Mucosa of gallbladder (tissue), 1 donor: ENCODE measurements around the gene MAN1C1. TPM values are rescaled to one million over a fixed set of nuclear protein-coding genes. Genes with fewer than 3 reads are reported as not detected.
A peak's percentile ranks its signal among the peaks of the same experiment; 100 is the strongest.

Experiments used
- DNase-seq: peaks from one replicate; pipeline ENCODE4 v3.0.0-alpha.2; 2020; ENCODE audit warnings: low spot score
- total RNA-seq: library from RNA; stranded (reverse); gene quantifications from one replicate; pipeline ENCODE4 v1.2.1, GENCODE V29; 2021
- donor health status: DM: no; HTN: no; CAD: no.

MAN1C1 gene
- total RNA-seq, 1 donor from 2014 or later = 18.4 TPM

DNA sequence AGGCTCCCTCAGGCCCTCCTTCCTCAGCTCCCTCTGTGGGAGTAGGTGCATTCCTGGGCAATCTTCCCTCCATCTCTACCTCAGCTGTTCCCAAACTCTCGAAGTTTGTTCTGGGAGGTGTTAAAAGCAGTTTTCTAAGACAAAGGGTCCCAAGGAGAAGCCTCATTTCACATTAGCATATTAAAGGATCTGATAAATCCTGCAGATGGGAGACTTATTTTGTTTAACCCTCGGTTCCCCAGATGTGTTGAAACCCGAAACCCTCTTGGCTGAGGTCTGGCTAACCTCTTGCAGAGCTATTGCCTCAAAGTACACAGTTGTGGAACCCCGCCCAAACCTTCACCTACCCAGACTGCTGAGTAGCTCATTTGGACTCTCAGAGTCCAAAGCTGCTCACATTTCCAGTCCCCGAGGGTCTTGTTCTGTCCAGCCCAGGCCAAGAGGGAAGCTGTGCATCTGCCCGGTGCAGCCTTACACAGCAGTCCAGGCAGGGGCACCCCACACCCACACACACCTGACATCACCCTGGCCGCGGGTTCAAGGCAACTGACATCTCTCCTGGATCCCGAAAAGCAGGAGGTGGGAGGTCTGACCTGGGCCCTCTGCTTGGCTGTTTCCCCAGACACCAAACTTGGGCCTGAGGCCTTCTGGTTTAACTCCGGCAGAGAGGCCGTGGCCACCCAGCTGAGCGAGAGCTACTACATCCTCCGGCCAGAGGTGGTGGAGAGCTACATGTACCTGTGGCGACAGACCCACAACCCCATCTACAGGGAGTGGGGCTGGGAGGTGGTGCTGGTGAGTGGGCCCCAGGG, 163.9 kb downstream of the MAN1C1 start:
- DNase-seq = no peak

DNA sequence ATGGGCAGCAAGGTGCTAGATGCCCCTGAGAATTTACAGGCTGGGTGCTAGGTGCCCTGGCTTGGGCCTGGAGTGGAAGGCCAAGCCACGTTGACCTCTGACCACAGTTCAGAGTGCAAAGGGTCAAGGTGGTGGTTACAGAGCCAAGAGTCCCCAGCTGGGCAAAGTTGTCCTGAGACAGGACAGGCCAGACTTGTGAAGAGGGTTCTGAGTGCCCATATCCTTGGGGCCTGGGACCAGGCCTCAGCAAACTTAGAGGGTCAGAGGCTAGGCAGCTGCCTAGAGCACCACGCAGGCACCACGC, 164.5 kb downstream of the MAN1C1 start:
- DNase-seq = no peak

DNA sequence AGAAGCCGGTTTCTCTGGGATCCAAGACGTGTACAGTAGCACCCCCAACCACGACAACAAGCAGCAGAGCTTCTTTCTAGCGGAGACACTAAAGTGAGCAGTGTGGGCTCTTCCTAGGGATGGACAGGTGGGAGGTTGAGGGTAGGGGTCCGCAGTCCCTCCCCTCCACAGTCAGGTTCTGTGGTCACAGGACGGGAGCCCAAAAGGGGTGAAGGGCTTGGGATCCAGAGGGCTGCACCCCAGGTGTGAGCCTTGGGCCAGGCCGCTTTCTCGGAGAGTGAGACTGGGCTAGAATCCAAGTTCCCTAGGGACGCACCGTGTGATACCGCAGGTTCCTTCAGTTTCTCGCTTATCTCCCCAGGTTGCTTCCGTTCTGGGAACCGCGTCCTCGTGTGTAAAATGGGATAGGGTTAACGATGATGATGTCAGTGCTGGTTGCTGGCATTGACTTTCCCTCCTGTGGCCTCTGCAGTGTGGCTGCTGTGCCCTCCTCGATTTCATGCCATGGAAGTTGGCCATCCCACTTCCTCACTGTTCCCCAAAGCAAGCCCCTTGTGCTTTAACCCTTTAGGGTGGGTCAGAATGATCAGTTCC, 166.1 kb downstream of the MAN1C1 start:
- no peak for DNase-seq

DNA sequence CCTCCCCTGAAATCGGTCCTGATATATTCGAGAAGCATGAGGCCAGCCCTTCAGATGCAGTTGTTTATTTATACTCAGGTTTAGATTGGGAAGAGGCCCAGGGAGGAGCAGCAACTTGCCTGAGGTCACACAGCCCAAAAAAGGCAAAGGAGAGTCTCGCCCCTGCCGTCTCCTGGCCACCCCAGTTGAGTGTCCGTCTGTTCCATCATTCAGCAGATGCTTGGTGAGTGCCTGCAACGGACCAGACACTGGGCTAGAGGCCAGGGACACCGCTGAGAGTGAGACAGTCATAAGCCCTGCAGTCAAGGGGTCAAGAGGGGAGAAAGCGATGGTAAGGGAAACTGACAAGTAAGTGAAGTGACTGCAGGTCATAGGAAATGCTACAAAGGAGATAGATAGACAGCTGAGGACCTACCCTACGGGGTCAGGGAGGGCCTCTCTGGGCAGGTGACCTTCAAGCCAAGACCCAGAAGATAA, 168.0 kb downstream of the MAN1C1 start:
- DNase-seq = no peak

DNA sequence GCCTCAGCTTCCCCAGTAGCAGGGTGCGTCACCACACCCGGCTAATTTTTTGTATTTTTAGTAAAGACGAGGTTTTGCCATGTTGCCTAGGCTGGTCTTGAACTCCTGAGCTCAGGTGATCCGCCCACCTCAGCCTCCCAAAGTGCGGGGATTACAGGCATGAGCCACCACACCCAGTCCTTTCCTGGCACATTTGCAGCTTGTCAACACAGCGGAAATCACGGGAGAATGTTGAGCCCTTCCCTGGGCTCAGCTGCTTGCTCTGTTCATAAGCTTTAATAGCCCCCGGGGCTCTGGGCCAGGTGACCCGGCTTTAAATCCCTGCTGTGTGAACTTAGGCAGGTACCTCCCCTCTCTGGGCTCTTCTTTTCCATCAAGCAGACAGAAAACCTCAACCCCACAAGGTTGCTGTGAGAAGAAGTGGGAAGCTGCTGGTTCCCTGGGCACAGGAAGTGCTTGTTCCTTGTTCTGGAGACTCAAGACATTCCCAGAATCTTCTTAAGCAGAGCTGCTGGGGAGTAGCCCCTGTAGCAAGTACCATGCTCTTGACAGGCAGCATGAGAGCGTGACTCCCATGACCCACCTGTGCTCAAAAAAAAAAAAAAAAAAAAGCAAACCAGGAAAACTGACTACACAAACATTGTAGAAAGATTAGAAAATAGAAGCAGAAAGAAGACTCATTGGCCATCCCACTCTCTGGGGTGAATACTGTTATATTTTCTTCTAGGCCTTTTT, 168.9 kb downstream of the MAN1C1 start:
- no peak for DNase-seq

DNA sequence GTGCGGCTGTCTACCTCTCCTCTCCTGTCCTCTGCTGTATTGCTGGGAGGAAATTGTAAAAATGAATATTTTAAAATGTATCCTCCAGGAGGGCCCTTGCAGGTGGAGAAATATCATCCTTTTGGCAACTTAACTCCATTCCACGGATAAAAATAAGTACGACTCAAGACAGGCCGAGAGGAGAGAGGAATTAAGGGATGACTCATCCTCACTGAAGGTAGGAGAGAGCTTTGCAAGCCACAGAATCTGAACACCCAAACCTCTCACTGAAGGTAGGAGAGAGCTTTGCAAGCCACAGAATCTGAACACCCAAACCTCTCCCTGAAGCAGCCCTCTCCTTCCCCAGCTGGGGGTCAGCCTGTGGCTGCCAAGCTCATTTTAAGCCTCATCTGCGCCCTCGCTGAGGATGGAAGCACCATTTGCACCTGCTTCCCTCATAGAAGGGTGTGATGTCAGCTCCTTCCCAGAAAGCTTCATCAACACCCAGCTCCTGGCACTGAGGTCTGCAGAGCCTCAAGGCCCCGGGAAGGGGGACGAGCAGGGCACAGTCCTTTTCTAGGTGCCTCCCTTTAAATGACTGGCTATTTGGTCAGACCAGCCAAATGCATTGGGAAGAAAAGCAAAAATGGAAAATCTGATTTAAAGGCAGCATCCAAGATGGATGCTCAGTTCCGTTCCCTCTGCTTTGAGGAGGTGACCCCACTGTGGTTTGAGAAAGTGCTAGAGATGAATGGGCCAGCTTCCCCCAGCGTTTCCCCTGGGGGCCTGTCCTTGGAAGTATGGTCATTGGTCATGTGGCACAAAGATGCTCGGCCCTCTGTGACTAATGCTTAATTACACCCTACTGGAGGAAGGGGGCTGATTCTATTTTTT, 170.5 kb downstream of the MAN1C1 start:
- DNase-seq = no peak

DNA sequence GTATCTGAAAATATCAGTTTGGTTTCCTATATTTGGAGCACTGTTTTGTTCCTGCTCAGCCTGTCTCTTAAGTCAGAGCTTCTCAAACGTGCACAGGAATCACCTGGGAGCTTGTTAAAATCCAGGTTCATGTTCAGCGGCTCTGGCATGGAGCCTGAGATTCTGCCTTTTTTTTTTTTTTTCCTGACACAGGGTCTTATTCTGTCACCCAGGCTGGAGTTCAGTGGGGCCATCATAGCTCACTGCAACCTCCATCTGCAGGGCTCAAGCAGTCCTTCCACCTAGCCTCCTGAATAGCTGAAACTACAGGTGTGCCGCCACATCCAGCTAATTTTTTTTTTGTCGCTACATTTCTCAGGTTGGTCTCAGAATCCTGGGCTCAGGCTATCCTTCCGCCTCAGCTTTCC, 171.2 kb downstream of the MAN1C1 start:
- DNase-seq = no peak

DNA sequence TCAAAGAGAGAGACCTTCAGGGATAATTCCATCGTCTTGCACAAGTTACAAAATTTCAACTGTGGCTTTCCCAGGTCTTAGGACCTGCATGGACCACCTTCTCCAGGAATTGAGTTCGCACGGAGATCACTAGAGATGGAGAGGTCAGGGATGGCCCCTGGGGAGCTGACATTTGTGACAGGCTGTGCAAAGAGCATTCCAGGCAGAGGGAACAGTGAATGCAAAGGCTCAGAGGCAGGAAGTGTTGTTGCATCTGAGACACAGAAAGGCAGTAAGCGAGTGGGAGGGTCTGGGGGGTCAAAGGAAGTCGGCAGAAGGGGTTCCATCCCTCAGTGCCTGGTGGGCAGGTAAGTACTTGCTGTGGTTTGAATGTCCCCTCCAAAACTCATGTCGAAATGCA, 173.9 kb downstream of the MAN1C1 start:
- no peak for DNase-seq

DNA sequence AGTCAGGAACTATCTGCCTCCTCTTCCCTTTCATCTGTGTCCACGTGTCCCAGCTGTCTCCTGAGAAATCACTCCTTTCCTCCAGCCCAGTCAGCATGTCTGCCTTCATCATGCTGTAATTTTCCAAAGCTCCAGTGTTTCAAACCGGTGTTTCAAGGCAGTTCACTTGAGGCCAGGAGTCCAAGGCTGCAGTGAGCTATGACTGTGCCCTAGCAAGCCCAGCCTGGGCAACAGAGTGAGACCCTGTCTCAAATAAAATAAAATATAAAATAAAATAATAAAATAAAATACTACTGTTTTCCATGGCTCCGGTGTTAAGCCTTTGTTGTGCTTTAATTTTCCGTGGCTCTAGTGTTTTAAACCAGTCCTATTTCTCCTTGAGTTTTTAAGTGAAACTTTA, 175.5 kb downstream of the MAN1C1 start:
- DNase-seq = no peak

DNA sequence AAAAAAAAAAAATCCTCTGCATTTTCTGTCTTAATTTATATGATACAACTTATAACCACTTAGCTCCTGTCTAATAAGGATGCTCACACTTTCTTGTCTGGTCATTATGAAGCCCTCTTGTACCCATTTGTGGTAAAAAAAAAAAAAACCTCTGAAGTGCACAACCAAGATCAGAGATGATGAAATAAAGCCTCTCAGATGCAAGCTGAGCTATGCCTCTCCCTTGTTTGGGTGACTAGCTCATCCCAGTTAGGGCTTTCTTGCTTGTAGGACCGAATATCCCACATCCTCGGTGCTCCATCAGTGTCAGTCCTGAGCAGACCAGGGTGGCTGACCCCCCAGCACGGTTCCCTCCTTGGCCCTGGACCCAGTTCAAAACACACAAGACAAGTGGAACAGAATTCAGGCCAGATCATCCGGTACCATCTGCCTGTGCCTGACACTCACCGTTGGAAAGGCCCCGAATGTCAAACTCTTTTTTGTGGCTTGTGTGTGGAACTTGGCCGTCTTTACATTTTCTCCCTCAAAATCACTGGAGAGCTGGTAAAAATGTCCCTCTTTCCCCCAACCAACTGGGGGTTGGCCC, 177.1 kb downstream of the MAN1C1 start:
- DNase-seq = no peak

DNA sequence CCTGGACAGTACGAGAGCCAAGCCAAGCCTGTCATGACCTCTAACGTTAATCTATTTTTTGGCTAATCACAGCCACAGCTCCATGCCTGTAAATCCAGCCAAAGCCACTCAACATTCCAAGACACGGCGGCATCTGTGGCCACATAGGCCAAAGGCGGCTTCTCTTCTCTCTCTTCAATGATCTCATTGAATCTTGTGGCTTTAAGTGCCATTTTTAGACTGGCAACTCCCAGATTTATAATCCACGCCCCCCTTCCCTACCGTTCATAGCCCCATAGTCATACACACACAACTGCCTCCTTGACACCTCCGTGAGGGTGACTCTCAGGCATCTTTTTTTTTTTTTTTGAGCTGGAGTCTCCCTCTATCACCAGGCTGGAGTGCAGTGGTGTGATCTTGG, 177.7 kb downstream of the MAN1C1 start:
- no peak for DNase-seq

DNA sequence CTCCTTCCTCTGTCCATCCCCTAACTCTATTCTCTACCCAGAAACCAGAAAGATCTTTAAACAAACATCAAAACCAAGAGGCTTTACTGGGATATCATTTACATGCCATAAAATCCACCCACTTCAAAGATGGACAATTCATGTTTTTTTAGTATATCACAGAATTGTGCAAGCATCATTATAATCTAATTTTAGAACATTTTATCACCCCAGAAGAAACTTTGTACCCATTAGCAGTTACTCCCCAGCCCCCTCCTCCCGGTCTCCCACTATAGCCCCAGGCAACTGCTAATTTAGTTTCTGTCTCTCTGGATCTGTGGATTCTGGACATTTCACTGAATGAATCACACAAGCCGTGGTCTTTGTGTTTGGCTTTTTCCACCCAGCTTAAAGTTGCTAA, 178.6 kb downstream of the MAN1C1 start:
- DNase-seq = no peak

DNA sequence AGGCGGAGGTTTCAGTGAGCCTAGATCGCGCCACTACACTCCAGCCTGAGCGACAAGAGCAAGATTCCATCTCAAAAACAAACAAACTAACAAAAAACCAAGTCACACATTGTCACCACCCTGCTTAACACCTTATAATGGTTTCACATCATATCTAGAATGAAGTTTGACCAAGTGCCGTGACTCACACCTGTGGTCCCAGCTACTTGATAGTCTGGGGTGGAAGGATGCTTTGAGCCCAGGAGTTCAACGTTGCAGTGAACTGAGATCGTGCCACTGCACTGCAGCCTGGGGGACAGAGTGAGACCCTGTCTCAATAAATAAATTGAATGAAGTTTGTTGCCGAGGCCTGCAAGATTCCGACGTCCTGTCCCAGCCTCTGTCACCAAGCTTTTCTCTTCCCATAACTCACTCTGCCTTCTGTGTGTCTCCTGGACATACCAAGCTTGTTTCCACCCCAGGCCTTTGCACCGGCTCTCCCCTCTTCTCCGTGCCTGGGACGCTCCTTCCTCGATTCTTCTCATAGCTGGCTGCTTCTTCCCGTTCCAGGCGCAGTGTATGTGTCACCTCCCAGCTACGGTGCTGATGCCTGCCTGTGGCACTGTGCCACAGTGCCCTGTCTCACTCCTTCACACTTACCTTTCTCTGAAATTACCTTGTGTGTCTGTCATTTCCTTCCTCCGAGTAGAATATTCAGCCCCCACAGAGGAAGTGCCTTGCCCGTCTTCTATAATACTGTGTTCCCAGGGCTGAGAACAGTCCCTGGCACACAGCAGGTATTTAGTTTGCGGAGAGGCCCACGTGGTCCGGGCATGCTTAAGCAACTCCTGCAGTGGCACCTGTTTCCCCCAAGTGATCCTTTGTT, 179.6 kb downstream of the MAN1C1 start:
- DNase-seq = no peak

DNA sequence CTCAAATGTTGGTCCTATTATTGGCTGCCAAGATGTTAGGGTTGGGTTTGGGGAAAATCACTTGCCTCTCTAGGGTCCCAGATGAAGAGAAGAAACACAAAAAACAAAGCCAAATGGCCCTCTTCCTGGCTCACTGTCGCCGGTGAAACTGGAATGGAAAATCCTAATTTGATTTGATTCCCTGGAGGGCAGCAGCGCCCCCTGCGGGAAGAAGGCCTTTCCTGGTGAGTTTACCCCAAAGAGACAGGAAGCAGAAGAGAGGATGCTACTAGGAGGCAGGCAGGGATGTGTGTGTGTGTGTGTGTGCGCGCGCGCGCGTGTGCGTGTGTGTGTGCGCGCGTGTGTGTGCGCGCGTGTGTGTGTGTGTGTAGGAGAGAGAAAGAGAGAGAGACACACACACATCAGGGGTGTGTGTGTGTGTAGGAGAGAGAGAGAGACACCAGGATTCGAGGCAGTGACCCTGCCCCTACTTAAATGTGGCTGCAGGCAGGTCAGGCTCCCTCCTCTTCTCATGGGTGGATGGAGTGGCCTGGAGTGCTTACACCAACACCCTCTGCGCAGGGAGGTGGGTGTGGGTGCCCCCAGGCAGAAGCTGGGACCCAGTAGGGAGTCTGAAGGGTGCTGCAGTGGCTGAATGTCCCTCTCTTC, 180.3 kb downstream of the MAN1C1 start:
- peak; percentile 87 for DNase-seq

DNA sequence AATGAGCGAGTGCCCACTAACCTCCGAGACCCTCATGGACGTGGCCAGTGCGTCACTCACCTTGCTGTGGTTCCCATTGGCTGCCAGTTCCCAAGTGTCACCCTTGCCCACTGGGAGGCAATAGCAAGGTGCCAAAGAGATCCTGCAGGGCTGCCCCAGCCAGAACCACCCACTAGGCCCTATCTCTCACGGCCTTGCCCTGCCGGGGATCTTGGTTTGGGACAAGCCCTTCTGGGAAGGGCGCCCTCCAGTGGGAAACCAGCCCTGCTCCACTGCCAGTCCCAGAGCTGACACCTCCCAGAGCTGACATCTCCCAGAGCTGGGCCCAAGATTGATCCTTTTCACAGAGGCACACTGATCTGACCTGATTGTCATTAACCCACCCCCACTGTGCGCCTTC, 181.3 kb downstream of the MAN1C1 start:
- no peak for DNase-seq

DNA sequence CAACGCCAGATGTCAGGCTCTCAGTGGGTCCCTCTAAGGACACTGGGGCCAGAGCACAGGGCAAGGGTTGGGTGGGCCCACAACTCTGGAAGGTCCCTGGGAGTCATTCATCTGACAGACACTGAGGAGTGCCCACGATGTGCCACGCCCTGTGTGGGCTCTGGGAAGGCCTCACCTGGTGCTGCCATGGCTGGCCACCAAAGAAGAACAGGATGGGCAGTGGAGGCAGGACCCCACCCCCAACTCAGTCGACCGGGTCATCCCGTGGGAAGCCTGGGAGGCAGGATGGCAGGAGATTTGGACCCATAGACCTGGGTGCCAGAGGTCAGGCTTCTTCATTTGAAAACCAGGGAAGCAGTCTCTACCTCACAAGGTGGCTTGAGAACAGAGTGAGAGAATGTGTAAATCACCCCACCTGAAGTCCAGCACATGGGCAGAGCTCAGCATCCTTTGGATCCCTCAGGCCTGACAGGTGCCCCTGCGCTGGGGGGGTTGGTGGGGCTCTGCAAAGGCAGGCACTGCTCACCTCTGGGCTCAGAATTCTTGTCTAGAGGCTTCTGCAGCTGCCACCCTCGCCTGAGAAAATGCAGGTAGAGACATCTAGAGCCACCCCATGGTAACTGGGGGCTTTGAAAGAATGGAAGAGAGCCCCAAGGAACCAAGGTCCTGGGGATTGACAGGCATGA, 182.2 kb downstream of the MAN1C1 start:
- DNase-seq = no peak

DNA sequence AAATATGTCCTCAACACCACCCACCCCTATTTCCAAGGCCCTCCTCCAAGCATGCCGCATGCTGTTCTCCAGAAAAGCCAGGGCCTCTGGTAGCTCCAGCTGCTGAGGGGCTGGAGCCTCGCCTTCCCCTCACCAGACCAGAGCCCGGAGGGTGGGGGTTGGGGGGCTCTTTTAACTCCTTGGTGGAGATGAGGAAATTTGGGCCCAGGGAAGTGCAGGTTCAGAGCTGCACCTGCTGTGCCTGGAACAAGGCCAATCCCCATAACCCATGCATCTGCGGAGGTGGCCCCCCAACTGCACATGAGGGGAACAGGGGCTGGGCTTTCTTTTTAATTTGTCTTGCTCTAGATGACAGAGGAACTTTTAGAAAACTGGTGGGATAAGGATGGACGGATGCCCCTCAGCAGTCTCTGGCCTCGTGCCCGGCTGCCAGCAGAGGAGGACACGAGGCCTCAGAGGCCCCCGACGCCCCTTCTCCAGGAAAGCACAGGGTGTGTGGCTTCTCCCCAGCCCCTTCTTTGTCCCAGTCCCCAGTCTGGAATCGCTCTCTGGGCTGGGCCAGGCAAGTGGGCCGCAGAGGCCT, 182.9 kb downstream of the MAN1C1 start:
- DNase-seq = no peak

DNA sequence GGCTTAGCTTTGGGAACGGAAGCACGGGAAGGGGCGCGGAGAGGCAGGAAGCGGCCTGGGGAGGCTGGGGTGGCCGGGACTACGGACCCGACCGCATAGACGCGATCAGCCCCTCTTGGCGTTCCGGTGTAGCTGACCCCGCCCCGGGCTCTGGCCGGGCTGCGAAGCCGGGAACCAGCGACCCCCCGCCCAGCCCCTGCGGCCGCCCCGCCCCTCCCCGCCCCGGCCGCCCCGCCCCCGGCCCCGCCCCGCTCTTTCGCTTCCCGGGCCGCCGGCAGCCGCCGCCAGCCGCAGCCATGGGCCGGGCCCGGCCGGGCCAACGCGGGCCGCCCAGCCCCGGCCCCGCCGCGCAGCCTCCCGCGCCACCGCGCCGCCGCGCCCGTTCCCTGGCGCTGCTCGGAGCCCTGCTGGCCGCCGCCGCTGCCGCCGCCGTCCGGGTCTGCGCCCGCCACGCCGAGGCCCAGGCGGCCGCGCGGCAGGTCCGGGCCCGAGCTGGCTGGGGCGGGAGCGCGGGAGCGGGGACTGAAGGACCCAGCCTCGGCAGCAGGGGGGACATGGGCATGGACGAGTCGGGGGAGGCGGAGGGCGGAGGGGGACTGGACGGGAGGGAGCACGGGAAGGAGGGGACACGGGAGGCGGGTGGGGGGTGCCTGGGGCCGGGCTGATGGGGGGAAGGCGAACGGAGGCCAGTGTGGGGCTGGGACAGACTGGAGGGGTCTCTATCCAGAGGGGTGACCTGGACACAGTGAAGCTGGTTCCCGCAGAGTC, 183.5 kb downstream of the MAN1C1 start, which contains the start of gene SELENON:
Gene SELENON (plus strand): TSS at position 259 of the 768 bp plus-strand sequence. CDS start 38 bp downstream, at position 297.
- DNase-seq = no peak
